ENCODE measurements around the gene RAP1GAP2. TPM values are rescaled to one million over a fixed set of nuclear protein-coding genes. Genes with fewer than 3 reads are reported as not detected.

Gene RAP1GAP2
- total and polyA plus RNA-seq, 7 donors = 4.8 to 14.7 (median 12.5) TPM

- TF ChIP-seq POLR2A (IDR thresholded peaks at IDR 0.05) = no peak
- TF ChIP-seq CTCF (IDR thresholded peaks at IDR 0.05) = no peak
- no peak for TF ChIP-seq EP300 (IDR thresholded peaks at IDR 0.05)
- TF ChIP-seq POLR2AphosphoS5 (IDR thresholded peaks at IDR 0.05) = no peak
- peaks cover 0 to 28% (median 15%) of the 10 kb centered on the region in 4 donors for H3K4me1 ChIP-seq
- H3K4me3 ChIP-seq = no peak overlapping the region
- no peaks in the 10 kb centered on the region for H3K9me3 ChIP-seq
- intact Hi-C loops (cut with DNase I) = no loop called here
- no peaks in the 10 kb centered on the region for H3K27me3 ChIP-seq
- 90 to 94% methylated on average over 6 of the region's 6 CpGs for WGBS, 2 donors
- DNase-seq = peak; percentile 42
- peak overlapping the region in 3 of 4 donors; percentile 78 to 80 (median 79) for H3K27ac ChIP-seq
- peaks cover 0 to 11% (median 3%) of the 10 kb centered on the region in 4 donors for H3K36me3 ChIP-seq
These were observed 185.1 kb downstream of the RAP1GAP2 start for GRCh38 chr17:2981325-2981724.

- Histone ChIP-seq H3K9me3 (no peaks in the 10 kb centered on the region), H3K4me1 (peaks cover 0 to 28% (median 15%) of the 10 kb centered on the region in 4 donors), H3K27ac (peak overlapping the region; percentile 59 to 80 (median 78)), H3K4me3 (no peak overlapping the region), H3K27me3 (no peaks in the 10 kb centered on the region), H3K36me3 (peaks cover 0 to 11% (median 3%) of the 10 kb centered on the region in 4 donors)
- WGBS, 2 donors = 73 to 85% methylated on average over 18 of the region's 18 CpGs
- intact Hi-C loops (cut with DNase I) = loop anchor here (1.0 to 2.0 kb wide), 2 partner anchors 21 to 134 kb away; no protein-coding TSS in a partner anchor
- DNase-seq = peak; percentile 95
- peak in 2 of 4 experiments; percentile 39 to 41 for TF ChIP-seq CTCF (IDR thresholded peaks at IDR 0.05)
- peak in 3 of 4 donors; percentile 39 to 83 (median 77) for TF ChIP-seq EP300 (IDR thresholded peaks at IDR 0.05)
- peak; percentile 78 to 89 (median 86) for TF ChIP-seq POLR2AphosphoS5 (IDR thresholded peaks at IDR 0.05)
- no peak for TF ChIP-seq POLR2A (IDR thresholded peaks at IDR 0.05)
These were observed 186.6 kb downstream of the RAP1GAP2 start for GRCh38 chr17:2982854-2983253.

- peak overlapping the region; percentile 56 to 80 (median 78) for H3K27ac ChIP-seq
- TF ChIP-seq CTCF (IDR thresholded peaks at IDR 0.05) (no peak), POLR2A (IDR thresholded peaks at IDR 0.05) (no peak), EP300 (IDR thresholded peaks at IDR 0.05) (no peak), POLR2AphosphoS5 (IDR thresholded peaks at IDR 0.05) (no peak)
- peaks cover 0 to 28% (median 15%) of the 10 kb centered on the region in 4 donors for H3K4me1 ChIP-seq
- 83 to 88% methylated on average over 9 of the region's 9 CpGs for WGBS, 2 donors
- H3K36me3 ChIP-seq = peaks cover 0 to 11% (median 3%) of the 10 kb centered on the region in 4 donors
- H3K9me3 ChIP-seq = no peaks in the 10 kb centered on the region
- H3K4me3 ChIP-seq = no peak overlapping the region
- DNase-seq = no peak
- intact Hi-C loops (cut with DNase I) = loop anchor here (1.0 to 2.0 kb wide), 2 partner anchors 21 to 134 kb away; no protein-coding TSS in a partner anchor
- H3K27me3 ChIP-seq = no peaks in the 10 kb centered on the region
These were observed 187.0 kb downstream of the RAP1GAP2 start for GRCh38 chr17:2983255-2983654.

GRCh38 chr17:2985318-2985717 lies 189.1 kb downstream of the RAP1GAP2 start:
- peaks cover 0 to 28% (median 15%) of the 10 kb centered on the region in 4 donors for H3K4me1 ChIP-seq
- peak; percentile 17 for DNase-seq
- H3K27me3 ChIP-seq = no peaks in the 10 kb centered on the region
- H3K36me3 ChIP-seq = peaks cover 0 to 11% (median 3%) of the 10 kb centered on the region in 4 donors
- 88 to 94% methylated on average over 5 of the region's 5 CpGs for WGBS, 2 donors
- no peaks in the 10 kb centered on the region for H3K9me3 ChIP-seq
- TF ChIP-seq POLR2A (IDR thresholded peaks at IDR 0.05) = no peak
- TF ChIP-seq CTCF (IDR thresholded peaks at IDR 0.05) = no peak
- no peak for TF ChIP-seq EP300 (IDR thresholded peaks at IDR 0.05)
- TF ChIP-seq POLR2AphosphoS5 (IDR thresholded peaks at IDR 0.05) = no peak
- no peak overlapping the region for H3K4me3 ChIP-seq
- intact Hi-C loops (cut with DNase I) = no loop called here
- no peak overlapping the region for H3K27ac ChIP-seq

Data from sigmoid colon (tissue), 7 donors.